Measurements from ENCODE around the gene CSTPP1.
A peak's percentile ranks its signal among the peaks of the same experiment; 100 is the strongest.

Gene CSTPP1

DNA sequence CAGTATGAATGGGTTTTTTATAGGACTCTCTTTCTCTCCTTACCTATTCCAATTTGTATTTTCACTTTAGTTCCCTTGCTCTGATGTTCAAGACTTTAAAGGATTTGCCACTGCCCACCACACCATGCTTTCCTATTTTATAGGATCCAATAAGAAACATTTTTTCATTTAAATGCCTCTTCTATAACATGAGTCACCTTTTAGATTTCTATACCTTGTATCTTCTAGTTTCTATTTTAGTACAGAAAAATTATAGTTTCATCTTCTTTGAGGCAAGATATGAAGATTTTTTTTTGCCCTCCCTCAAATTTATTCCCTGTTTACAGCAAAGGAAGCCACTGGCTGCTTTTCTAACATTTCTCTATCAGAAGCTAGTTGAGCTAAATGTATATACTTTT lies 163.4 kb downstream of the CSTPP1 start:
- H3K27ac ChIP-seq (ENCODE audit: low read depth, low read length): no peak overlapping the region
- no peaks in the 10 kb centered on the region for H3K27me3 ChIP-seq (ENCODE audit: insufficient read depth, low read length)
- no peak overlapping the region for H3K4me3 ChIP-seq (ENCODE audit: low read length)
- peaks cover 4% of the 10 kb centered on the region; the same call in 1 of the 2 replicates for H3K9me3 ChIP-seq (ENCODE audit: insufficient read depth, low read depth, low read length)
- H3K4me1 ChIP-seq (ENCODE audit: insufficient read depth, low read length): peaks cover 22% of the 10 kb centered on the region
- H3K36me3 ChIP-seq (ENCODE audit: insufficient read depth, low read length): no peaks in the 10 kb centered on the region
- no peak overlapping the region for H3K9ac ChIP-seq (ENCODE audit: low read depth, low read length)

- H3K36me3 ChIP-seq (ENCODE audit: insufficient read depth, low read length): no peaks in the 10 kb centered on the region
- H3K4me3 ChIP-seq (ENCODE audit: low read length): no peak overlapping the region
- no peak overlapping the region for H3K9ac ChIP-seq (ENCODE audit: low read depth, low read length)
- peaks cover 27% of the 10 kb centered on the region for H3K4me1 ChIP-seq (ENCODE audit: insufficient read depth, low read length)
- no peak overlapping the region for H3K27ac ChIP-seq (ENCODE audit: low read depth, low read length)
- 52% methylated on average over 3 of the region's 3 CpGs for WGBS
- H3K27me3 ChIP-seq (ENCODE audit: insufficient read depth, low read length): no peaks in the 10 kb centered on the region
- H3K9me3 ChIP-seq (ENCODE audit: insufficient read depth, low read depth, low read length): peaks cover 1% of the 10 kb centered on the region; the same call in 1 of the 2 replicates
These were observed 164.8 kb downstream of the CSTPP1 start for GRCh38 chr11:47101406-47101805.

DNA sequence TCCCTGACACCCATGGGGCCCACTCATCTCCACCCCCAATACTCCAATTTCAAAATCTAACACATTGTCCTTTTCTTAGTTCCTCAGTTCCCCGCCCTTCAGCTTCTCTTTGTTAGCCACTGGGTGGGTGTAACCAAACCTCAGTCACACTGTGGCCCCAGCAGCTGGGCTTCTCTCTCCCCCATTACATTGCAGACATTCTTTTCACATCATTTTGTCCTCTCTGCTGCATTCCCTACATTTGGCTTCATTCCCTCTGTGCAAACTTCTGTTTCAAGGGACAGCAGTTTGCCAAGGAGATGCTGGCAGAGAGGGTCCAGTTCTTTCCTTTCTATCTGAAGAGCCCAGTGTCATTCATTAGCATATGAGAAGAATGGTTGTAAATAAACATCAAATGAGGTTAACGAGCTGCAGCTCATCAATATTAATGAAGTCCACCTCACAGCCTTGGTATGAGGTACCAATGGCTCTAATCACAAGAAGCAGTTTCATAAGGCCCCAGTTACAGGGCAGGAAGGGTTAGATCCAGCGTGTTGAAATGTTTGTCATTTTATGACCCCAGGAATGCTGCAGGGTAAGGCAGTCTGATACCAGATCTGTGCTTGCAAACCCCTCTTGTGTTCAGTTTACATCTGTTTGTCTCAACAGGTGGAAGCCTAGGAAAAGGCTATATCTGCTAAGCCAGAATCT lies 167.8 kb downstream of the CSTPP1 start:
- no peaks in the 10 kb centered on the region for H3K27me3 ChIP-seq (ENCODE audit: insufficient read depth, low read length)
- 0 out of 2 replicates have a peak overlapping the region, but pooled peaks have one; percentile 1 for H3K4me3 ChIP-seq (ENCODE audit: low read length)
- peak overlapping the region; percentile 79 for H3K27ac ChIP-seq (ENCODE audit: low read depth, low read length)
- H3K9me3 ChIP-seq (ENCODE audit: insufficient read depth, low read depth, low read length): no peaks in the 10 kb centered on the region
- H3K4me1 ChIP-seq (ENCODE audit: insufficient read depth, low read length): peaks cover 27% of the 10 kb centered on the region
- WGBS: 39% methylated on average over 3 of the region's 3 CpGs
- H3K9ac ChIP-seq (ENCODE audit: low read depth, low read length): peak overlapping the region; percentile 61
- H3K36me3 ChIP-seq (ENCODE audit: insufficient read depth, low read length): no peaks in the 10 kb centered on the region

- H3K4me3 ChIP-seq (ENCODE audit: low read length): no peak overlapping the region
- no peaks in the 10 kb centered on the region for H3K9me3 ChIP-seq (ENCODE audit: insufficient read depth, low read depth, low read length)
- H3K9ac ChIP-seq (ENCODE audit: low read depth, low read length): no peak overlapping the region
- no peaks in the 10 kb centered on the region for H3K27me3 ChIP-seq (ENCODE audit: insufficient read depth, low read length)
- no peaks in the 10 kb centered on the region for H3K36me3 ChIP-seq (ENCODE audit: insufficient read depth, low read length)
- peaks cover 27% of the 10 kb centered on the region for H3K4me1 ChIP-seq (ENCODE audit: insufficient read depth, low read length)
- WGBS: 96% methylated on average over 2 of the region's 2 CpGs
- no peak overlapping the region for H3K27ac ChIP-seq (ENCODE audit: low read depth, low read length)
These were observed 169.0 kb downstream of the CSTPP1 start for GRCh38 chr11:47105541-47105940.

DNA sequence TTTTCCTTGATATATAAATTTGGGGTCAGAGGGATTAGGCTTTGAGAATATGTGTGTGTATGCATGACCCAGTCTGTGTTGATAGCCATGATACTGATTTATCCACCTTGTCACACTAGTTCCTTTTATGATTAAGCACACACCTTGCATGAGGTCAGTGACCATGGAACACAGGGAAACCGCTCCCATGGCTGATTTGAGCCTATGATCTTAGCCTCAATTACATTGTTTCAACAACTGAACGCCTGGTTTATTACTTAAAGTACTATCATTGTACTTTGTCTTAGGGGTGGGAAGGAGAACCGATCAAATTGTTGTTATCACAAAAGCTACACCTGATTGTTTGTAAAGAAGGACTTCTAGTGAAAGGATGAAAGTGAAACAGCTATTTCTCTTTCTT lies 169.4 kb downstream of the CSTPP1 start:
- no peak overlapping the region for H3K4me3 ChIP-seq (ENCODE audit: low read length)
- H3K9ac ChIP-seq (ENCODE audit: low read depth, low read length): no peak overlapping the region
- H3K27me3 ChIP-seq (ENCODE audit: insufficient read depth, low read length): no peaks in the 10 kb centered on the region
- H3K27ac ChIP-seq (ENCODE audit: low read depth, low read length): no peak overlapping the region
- no peaks in the 10 kb centered on the region for H3K36me3 ChIP-seq (ENCODE audit: insufficient read depth, low read length)
- H3K9me3 ChIP-seq (ENCODE audit: insufficient read depth, low read depth, low read length): no peaks in the 10 kb centered on the region
- H3K4me1 ChIP-seq (ENCODE audit: insufficient read depth, low read length): peaks cover 27% of the 10 kb centered on the region
- 88% methylated on average over 3 of the region's 3 CpGs for WGBS

DNA sequence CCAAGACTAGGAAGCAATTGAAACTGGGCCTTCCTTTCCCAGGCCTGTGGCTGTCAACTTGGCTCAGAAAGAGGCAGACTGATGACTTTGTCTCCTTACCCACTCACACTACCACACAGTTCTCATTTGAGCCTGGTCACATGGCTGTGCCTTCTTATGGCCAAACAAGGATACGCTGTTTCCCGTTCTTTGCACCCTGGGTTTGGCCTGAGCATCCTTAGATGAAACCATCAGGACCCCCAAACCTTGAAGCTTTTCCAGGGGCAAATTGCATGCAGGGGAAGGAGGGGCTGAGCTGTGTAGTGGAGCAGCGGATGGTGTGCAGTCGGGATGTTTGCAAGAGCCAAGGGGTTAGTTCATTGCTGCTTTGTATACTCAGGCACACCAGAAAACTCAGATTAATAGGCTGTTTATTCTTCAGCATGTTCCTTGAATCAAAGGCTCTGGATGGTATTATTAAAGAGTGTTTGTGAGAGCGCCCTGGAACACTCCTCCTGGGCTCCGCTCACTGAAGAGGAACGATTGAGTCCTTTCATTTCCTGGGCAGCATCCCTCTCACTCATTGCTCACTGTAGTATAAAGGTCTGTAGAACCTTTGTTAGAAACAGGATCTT lies 170.3 kb downstream of the CSTPP1 start:
- Histone ChIP-seq H3K4me3 (ENCODE audit: low read length) (no peak overlapping the region), H3K4me1 (ENCODE audit: insufficient read depth, low read length) (peaks cover 20% of the 10 kb centered on the region)
- whole genome bisulfite sequencing: 91% methylated on average over 7 of the region's 7 CpGs

GRCh38 chr11:47107744-47108143 lies 171.2 kb downstream of the CSTPP1 start:
- no peak overlapping the region for H3K9ac ChIP-seq (ENCODE audit: low read depth, low read length)
- H3K9me3 ChIP-seq (ENCODE audit: insufficient read depth, low read depth, low read length): no peaks in the 10 kb centered on the region
- H3K36me3 ChIP-seq (ENCODE audit: insufficient read depth, low read length): no peaks in the 10 kb centered on the region
- WGBS: 82% methylated on average over 6 of the region's 6 CpGs
- H3K27ac ChIP-seq (ENCODE audit: low read depth, low read length): no peak overlapping the region
- no peaks in the 10 kb centered on the region for H3K27me3 ChIP-seq (ENCODE audit: insufficient read depth, low read length)
- peaks cover 18% of the 10 kb centered on the region for H3K4me1 ChIP-seq (ENCODE audit: insufficient read depth, low read length)
- no peak overlapping the region for H3K4me3 ChIP-seq (ENCODE audit: low read length)

More for the DNA sequence above, 170.3 kb downstream of the CSTPP1 start:
- Histone ChIP-seq H3K9ac (ENCODE audit: low read depth, low read length) (no peak overlapping the region), H3K27ac (ENCODE audit: low read depth, low read length) (no peak overlapping the region), H3K9me3 (ENCODE audit: insufficient read depth, low read depth, low read length) (no peaks in the 10 kb centered on the region), H3K36me3 (ENCODE audit: insufficient read depth, low read length) (no peaks in the 10 kb centered on the region), H3K27me3 (ENCODE audit: insufficient read depth, low read length) (no peaks in the 10 kb centered on the region)

- WGBS: 95% methylated on average over 4 of the region's 4 CpGs
- H3K36me3 ChIP-seq (ENCODE audit: insufficient read depth, low read length): no peaks in the 10 kb centered on the region
- H3K4me1 ChIP-seq (ENCODE audit: insufficient read depth, low read length): peaks cover 18% of the 10 kb centered on the region
- H3K4me3 ChIP-seq (ENCODE audit: low read length): no peak overlapping the region
- H3K27ac ChIP-seq (ENCODE audit: low read depth, low read length): no peak overlapping the region
- H3K9ac ChIP-seq (ENCODE audit: low read depth, low read length): no peak overlapping the region
- H3K27me3 ChIP-seq (ENCODE audit: insufficient read depth, low read length): no peaks in the 10 kb centered on the region
- no peaks in the 10 kb centered on the region for H3K9me3 ChIP-seq (ENCODE audit: insufficient read depth, low read depth, low read length)
These were observed 171.7 kb downstream of the CSTPP1 start for GRCh38 chr11:47108214-47108613.

GRCh38 chr11:47109051-47109726 lies 172.6 kb downstream of the CSTPP1 start:
- Histone ChIP-seq H3K4me1 (ENCODE audit: insufficient read depth, low read length) (peaks cover 12% of the 10 kb centered on the region), H3K27me3 (ENCODE audit: insufficient read depth, low read length) (no peaks in the 10 kb centered on the region), H3K36me3 (ENCODE audit: insufficient read depth, low read length) (no peaks in the 10 kb centered on the region), H3K27ac (ENCODE audit: low read depth, low read length) (no peak overlapping the region), H3K9me3 (ENCODE audit: insufficient read depth, low read depth, low read length) (no peaks in the 10 kb centered on the region), H3K4me3 (ENCODE audit: low read length) (no peak overlapping the region), H3K9ac (ENCODE audit: low read depth, low read length) (no peak overlapping the region)
- WGBS: 86% methylated on average over 6 of the region's 6 CpGs

- Histone ChIP-seq H3K9me3 (ENCODE audit: insufficient read depth, low read depth, low read length) (no peaks in the 10 kb centered on the region), H3K9ac (ENCODE audit: low read depth, low read length) (no peak overlapping the region), H3K4me1 (ENCODE audit: insufficient read depth, low read length) (peaks cover 6% of the 10 kb centered on the region), H3K27me3 (ENCODE audit: insufficient read depth, low read length) (no peaks in the 10 kb centered on the region), H3K36me3 (ENCODE audit: insufficient read depth, low read length) (no peaks in the 10 kb centered on the region), H3K4me3 (ENCODE audit: low read length) (no peak overlapping the region), H3K27ac (ENCODE audit: low read depth, low read length) (no peak overlapping the region)
- WGBS: 87% methylated on average over 3 of the region's 3 CpGs
These were observed 173.2 kb downstream of the CSTPP1 start for GRCh38 chr11:47109727-47110246.

DNA sequence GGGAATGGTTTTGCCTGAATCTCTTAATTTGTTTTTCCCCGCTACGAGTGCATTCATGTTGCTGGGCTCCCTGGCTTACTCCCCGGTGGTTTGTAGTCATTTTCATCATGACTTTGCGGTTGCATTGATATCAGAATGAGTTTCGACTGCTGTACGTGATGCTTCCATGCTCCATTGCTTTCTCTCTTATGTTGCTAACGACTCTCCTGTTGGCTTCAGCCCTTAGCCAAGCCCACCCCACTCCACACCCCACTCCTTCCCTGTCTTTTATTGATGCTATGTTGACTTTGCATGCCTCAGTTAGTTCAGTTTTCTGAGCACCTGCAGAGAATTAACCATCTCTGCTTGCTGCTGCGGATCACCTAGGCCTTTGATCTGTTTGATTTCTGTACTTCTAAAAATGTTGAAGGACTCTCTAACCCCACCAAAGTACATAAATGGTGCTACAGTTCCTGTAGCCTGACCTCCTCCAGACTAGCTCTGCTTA lies 174.8 kb downstream of the CSTPP1 start:
- Histone ChIP-seq H3K27me3 (ENCODE audit: insufficient read depth, low read length) (no peaks in the 10 kb centered on the region), H3K4me3 (ENCODE audit: low read length) (no peak overlapping the region), H3K27ac (ENCODE audit: low read depth, low read length) (no peak overlapping the region), H3K4me1 (ENCODE audit: insufficient read depth, low read length) (no peaks in the 10 kb centered on the region; the same call in 1 of the 2 replicates), H3K36me3 (ENCODE audit: insufficient read depth, low read length) (no peaks in the 10 kb centered on the region), H3K9ac (ENCODE audit: low read depth, low read length) (no peak overlapping the region), H3K9me3 (ENCODE audit: insufficient read depth, low read depth, low read length) (no peaks in the 10 kb centered on the region)
- 94% methylated on average over 8 of the region's 8 CpGs for WGBS

Data from HUES64 (cell line).